GM12801 (cell line): ENCODE data around the gene CTTNBP2NL.

Experiments used
- CTCF ChIP-seq: IDR thresholded peaks from one replicate; pipeline ENCODE4 v1.5.1; 2011; ENCODE audit warnings: control low read depth; ENCODE audit not compliant: insufficient read length; ENCODE audit errors: extremely low read depth

The CTTNBP2NL gene

DNA sequence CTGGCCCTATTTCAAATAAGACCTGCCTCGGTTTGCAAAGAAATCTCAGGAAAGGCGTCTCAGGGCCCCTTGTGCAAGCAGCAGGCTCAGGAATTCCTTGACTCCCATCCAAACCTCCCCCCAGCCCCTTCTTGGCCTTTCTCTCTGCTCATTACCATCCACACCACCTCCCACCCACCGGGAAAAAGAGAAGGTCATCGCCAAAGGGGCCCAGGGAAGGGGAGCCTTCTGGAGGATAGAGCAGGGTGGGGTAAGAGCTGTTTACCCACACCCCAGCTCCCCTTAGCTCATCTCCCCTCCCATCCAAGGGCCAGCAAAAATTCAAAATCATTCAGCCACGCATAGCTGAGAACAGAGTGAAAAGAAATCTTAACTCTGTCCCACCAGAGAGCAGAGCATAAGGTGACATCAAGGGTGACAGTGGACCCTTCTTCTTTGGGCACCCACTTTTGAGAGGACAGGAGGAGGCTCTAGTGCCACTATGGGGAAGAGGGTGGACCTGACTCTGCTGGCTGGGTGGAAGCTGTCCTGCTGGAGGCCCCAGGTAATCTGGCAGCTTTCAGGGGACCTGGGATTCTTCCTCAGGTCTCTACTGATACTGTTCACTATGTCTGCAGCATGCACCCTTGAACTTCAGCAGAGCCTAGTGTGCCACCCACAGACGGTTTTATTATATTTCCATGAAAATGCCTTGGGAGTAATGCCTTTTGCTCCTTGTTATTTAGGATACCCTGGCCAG is 108.8 kb downstream of the CTTNBP2NL start:
- TF ChIP-seq CTCF, result no peak

DNA sequence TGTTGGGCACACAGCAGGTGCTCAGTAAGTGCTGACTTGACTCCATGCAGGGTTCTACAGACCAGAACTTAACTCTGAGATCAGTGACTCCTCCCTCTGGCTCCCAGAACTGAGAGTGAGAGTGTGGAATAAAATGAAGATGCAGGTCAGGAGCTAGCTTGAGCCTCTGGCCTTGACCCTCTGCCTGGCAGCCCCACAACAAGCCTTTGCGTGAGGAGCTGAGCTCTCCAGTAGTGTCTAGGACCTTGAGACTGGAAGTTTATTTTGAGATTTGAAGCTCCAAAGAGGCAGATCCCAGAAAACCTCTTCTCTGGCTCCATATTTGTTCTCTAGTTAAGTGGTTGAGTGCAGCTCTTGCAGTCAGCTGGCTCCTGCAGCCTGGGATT is 109.4 kb downstream of the CTTNBP2NL start:
- TF ChIP-seq CTCF, result no peak

- no peak for TF ChIP-seq CTCF
These were observed 109.9 kb downstream of the CTTNBP2NL start for GRCh38 chr1:112505878-112506277.

DNA sequence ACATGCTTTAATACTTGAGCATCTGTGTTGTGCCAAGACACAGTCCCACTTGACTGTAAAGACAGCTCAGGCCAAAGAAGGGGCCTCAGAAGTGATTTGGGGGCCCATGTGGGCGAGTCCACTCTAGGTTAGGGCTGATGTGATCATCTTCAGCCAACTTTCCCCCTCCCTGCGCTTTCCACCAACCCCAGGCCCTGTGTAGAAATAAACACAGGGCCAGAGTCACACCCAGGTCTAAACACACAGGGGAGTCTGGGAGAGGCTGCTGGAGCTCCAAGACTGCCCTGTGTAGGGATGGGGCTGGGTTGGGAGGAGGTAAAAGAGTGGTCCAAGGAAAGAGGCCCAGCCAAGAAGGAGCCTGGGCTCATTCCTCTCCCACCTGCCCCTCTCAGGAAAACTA is 110.3 kb downstream of the CTTNBP2NL start:
- no peak for TF ChIP-seq CTCF

DNA sequence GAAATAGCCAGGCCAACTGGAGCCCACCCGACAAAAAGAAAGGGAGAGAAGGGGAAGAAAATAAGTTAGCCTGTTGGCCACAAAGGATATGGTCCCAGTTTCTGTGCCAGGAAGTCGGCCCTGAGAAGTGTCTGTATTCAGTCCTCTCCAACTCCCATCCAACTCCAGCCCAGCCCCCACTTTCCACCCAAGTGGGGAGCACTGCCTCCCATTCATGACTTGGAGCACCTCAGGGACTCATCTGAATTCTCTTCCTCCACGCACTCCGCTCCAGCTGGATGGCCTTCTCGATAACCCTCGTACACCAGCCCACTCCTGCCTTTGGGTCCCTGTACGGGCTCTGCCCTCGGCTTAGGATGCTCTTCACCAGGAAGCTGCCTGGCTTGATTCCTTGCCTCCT is 110.7 kb downstream of the CTTNBP2NL start:
- no peak for TF ChIP-seq CTCF

GRCh38 chr1:112507336-112507735 is 111.3 kb downstream of the CTTNBP2NL start:
- TF ChIP-seq CTCF, result no peak

DNA sequence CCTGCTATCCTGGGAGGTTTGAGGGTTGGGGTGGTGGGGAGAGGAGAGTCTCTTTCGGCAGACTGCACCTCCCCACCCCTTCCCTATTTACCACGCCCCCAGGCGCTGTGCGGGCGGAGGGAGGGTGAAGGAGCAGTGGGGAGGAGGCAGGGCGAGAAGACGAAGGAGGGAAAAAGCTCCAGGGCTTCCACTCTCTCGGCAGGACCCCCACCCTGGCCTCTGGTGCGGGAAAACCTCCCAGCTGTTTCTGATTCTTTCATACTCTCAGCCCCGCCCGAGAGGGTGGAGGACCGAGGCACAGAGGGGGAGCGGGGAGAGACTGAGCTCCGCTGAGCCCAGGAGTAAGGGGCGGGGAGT is 111.9 kb downstream of the CTTNBP2NL start:
- TF ChIP-seq CTCF, result no peak
